Brain microvascular endothelial cell (primary cell): Measurements from ENCODE around the gene LRRIQ1.
A peak's percentile ranks its signal among the peaks of the same experiment; 100 is the strongest.

ENCODE experiments used
- DNase-seq: peaks from one replicate; pipeline ENCODE4 v3.0.0-alpha.2; 2020
- H3K27ac ChIP-seq: fragments of 250-450 bp; sonication (Bioruptor Pico); 2 replicates; pipeline ENCODE4 v1.5.1; 2020; ENCODE audit warnings: mild to moderate bottlenecking, moderate library complexity
- H3K27me3 ChIP-seq: fragments of 250-450 bp; sonication (Bioruptor Pico); replicated peaks from 2 replicates; pipeline ENCODE4 v1.5.1; 2020; ENCODE audit warnings: mild to moderate bottlenecking
- H3K36me3 ChIP-seq: fragments of 250-450 bp; sonication (Bioruptor Pico); replicated peaks from 2 replicates; pipeline ENCODE4 v1.5.1; 2020; ENCODE audit warnings: mild to moderate bottlenecking
- H3K4me3 ChIP-seq: 2 replicates; pipeline ENCODE4 v1.5.1; 2011; ENCODE audit warnings: low read depth, mild to moderate bottlenecking, control low read depth, low read length, moderate library complexity
- CTCF ChIP-seq: IDR thresholded peaks from 2 replicates; pipeline ENCODE4 v1.5.1; 2011; ENCODE audit warnings: low read depth, mild to moderate bottlenecking, moderate library complexity, low read length, control low read depth, inconsistent platforms; ENCODE audit errors: missing control alignments
- in situ Hi-C: cut with HindIII; loops from 2 replicates; pipeline ENCODE4 v1.10.0; 2017; ENCODE audit warnings: low sequenced_read_pairs, low pct_ligation_motif_present

The LRRIQ1 gene

GRCh38 chr12:85036234-85036707 is at the start of gene LRRIQ1, which contains the start of gene TSPAN19:
LRRIQ1 (plus strand) TSS chr12:85036351; CDS start chr12:85038177, 1,826 bp downstream.
TSPAN19 (minus strand) TSS chr12:85036277; CDS start chr12:85029946, 6,331 bp downstream.
- peak within 1 kb of the TSS; percentile 81 for H3K4me3 ChIP-seq
- H3K27me3 ChIP-seq: no peaks in the 10 kb centered on the region
- TF ChIP-seq CTCF: no peak
- peak within 1 kb of the TSS; percentile 67 for H3K27ac ChIP-seq
- DNase-seq: peak; percentile 94
- in situ Hi-C loops: no loop called here
- H3K36me3 ChIP-seq: no peaks in the 10 kb centered on the region

GRCh38 chr12:84986586-84986985 is 49.6 kb upstream of the LRRIQ1 start:
- no peak for TF ChIP-seq CTCF
- no peaks in the 10 kb centered on the region for H3K36me3 ChIP-seq
- no peak overlapping the region for H3K27ac ChIP-seq
- in situ Hi-C loops: no loop called here
- H3K4me3 ChIP-seq: no peak overlapping the region
- no peaks in the 10 kb centered on the region for H3K27me3 ChIP-seq
- DNase-seq: no peak

- no peak for DNase-seq
- no peak for TF ChIP-seq CTCF
- no peaks in the 10 kb centered on the region for H3K27me3 ChIP-seq
- H3K4me3 ChIP-seq: no peak overlapping the region
- H3K27ac ChIP-seq: no peak overlapping the region
- no peaks in the 10 kb centered on the region for H3K36me3 ChIP-seq
- in situ Hi-C loops: no loop called here
These were observed 41.7 kb upstream of the LRRIQ1 start for GRCh38 chr12:84994426-84994825.

- Histone ChIP-seq H3K27ac (no peak overlapping the region), H3K36me3 (no peaks in the 10 kb centered on the region), H3K4me3 (no peak overlapping the region), H3K27me3 (no peaks in the 10 kb centered on the region)
- in situ Hi-C loops: no loop called here
- TF ChIP-seq CTCF: no peak
- no peak for DNase-seq
These were observed 40.5 kb upstream of the LRRIQ1 start for GRCh38 chr12:84995641-84996040.

- no peak for DNase-seq
- no peaks in the 10 kb centered on the region for H3K27me3 ChIP-seq
- no peak overlapping the region for H3K4me3 ChIP-seq
- no peak for TF ChIP-seq CTCF
- in situ Hi-C loops: no loop called here
- H3K27ac ChIP-seq: no peak overlapping the region
- H3K36me3 ChIP-seq: no peaks in the 10 kb centered on the region
These were observed 39.4 kb upstream of the LRRIQ1 start for GRCh38 chr12:84996759-84997158.

- H3K27me3 ChIP-seq: no peaks in the 10 kb centered on the region
- in situ Hi-C loops: no loop called here
- H3K27ac ChIP-seq: no peak overlapping the region
- DNase-seq: no peak
- H3K4me3 ChIP-seq: no peak overlapping the region
- no peaks in the 10 kb centered on the region for H3K36me3 ChIP-seq
- no peak for TF ChIP-seq CTCF
These were observed 37.8 kb upstream of the LRRIQ1 start for GRCh38 chr12:84998341-84998740.
